ENCODE results near the gene EFCAB6. TPM values are rescaled to one million over a fixed set of nuclear protein-coding genes. Genes with fewer than 3 reads are reported as not detected.

Gene EFCAB6
- total and polyA plus RNA-seq, 10 of the 15 experiments (the other 5 are each of a cell fraction or from before 2014, with no cell fraction given), result 0.05 to 0.42 (median 0.19) TPM

DNA sequence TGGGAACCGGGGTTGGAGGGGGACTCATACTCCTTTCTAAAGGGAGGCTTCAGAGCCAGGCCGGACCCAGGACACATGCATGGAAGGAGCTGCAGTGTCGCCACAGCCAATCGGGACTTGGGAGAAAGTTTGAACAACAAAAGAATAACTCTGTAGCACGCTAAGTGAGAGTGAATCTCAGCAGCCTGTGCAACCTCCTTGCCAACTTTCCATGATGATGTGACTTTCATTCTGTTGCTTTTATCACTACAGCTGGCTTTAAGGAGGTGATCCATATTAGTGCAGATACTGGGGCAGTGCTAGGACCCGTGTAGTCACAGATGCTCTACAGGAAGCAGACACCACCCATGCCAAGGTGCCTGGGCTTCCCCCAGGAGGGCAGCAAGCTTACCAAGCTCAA is 243.0 kb downstream of the EFCAB6 start:
- RAD21 ChIA-PET (ENCODE audit: unreplicated experiment), result no interaction called here
- Histone ChIP-seq H3K36me3 (ENCODE audit: control insufficient read depth in 2 of 2, insufficient read depth in 2 of 2, low read length in 1 of 2) (no peaks in the 10 kb centered on the region), H2AFZ (ENCODE audit: control insufficient read depth, low read depth, low read length) (no peak overlapping the region), H3K9ac (ENCODE audit: control insufficient read depth, insufficient read depth, low read length) (no peak overlapping the region), H3K4me2 (ENCODE audit: control insufficient read depth, insufficient read depth) (no peak overlapping the region), H3K79me2 (ENCODE audit: control insufficient read depth, insufficient read depth, low read length) (no peaks in the 10 kb centered on the region), H3K27ac (ENCODE audit: control insufficient read depth, insufficient read depth) (no peak overlapping the region), H4K20me1 (ENCODE audit: control insufficient read depth, insufficient read depth) (no peaks in the 10 kb centered on the region), H3K4me3 (no peak overlapping the region), H3K9me3 (replicated peaks; ENCODE audit: control insufficient read depth, insufficient read depth, low read length) (no peaks in the 10 kb centered on the region), H3K4me1 (ENCODE audit: control insufficient read depth, insufficient read depth, low read length) (no peaks in the 10 kb centered on the region), H3K27me3 (replicated peaks in 1 of 2; ENCODE audit: control insufficient read depth in 2 of 2, insufficient read depth in 2 of 2, low read length in 1 of 2) (peaks cover 2 to 5% of the 10 kb centered on the region in 2 experiments; a peak in 2 of 4 replicates)
- WGBS (ENCODE audit: insufficient coverage, insufficient replicate concordance, low lambda C conversion rate, missing lambda C conversion rate), result 45% methylated on average over 6 of the region's 6 CpGs
- BruUV-seq (replicated peaks), result no TSS peak
- SMC1A ChIA-PET (ENCODE audit: uncharacterized antibody, unreplicated experiment), result no interaction called here
- intact Hi-C loops (cut with micrococcal nuclease; ENCODE audit: unreplicated experiment) (no loop called here), in situ Hi-C loops (cut with MboI) (no loop called here)
- DNase-seq (ENCODE audit: low read depth, low spot score) (no peak), ATAC-seq (no peak), FAIRE-seq (no peak)
- POLR2A ChIA-PET, result no interaction called here
- CTCF ChIA-PET, result no interaction called here
- TF ChIP-seq MEF2B (IDR thresholded peaks at IDR 0.05; ENCODE audit: partially characterized antibody, poor library complexity, severe bottlenecking) (no peak), CHD2 (IDR thresholded peaks at IDR 0.05; ENCODE audit: borderline replicate concordance, low read depth, low read length) (no peak), FOS (IDR thresholded peaks at IDR 0.05; ENCODE audit: borderline replicate concordance, extremely low read depth, insufficient read length) (no peak), CEBPB (IDR thresholded peaks at IDR 0.05; ENCODE audit: borderline replicate concordance in 1 of 2, low read depth in 2 of 2, low read length in 2 of 2) (no peak), RCOR1 (conservative IDR thresholded peaks at IDR 0.05; ENCODE audit: low read depth, low read length) (no peak), LARP7 (IDR thresholded peaks at IDR 0.05) (no peak), SUZ12 (IDR thresholded peaks at IDR 0.05; ENCODE audit: unreplicated experiment) (no peak)
- TF ChIP-seq, protein P1, sequence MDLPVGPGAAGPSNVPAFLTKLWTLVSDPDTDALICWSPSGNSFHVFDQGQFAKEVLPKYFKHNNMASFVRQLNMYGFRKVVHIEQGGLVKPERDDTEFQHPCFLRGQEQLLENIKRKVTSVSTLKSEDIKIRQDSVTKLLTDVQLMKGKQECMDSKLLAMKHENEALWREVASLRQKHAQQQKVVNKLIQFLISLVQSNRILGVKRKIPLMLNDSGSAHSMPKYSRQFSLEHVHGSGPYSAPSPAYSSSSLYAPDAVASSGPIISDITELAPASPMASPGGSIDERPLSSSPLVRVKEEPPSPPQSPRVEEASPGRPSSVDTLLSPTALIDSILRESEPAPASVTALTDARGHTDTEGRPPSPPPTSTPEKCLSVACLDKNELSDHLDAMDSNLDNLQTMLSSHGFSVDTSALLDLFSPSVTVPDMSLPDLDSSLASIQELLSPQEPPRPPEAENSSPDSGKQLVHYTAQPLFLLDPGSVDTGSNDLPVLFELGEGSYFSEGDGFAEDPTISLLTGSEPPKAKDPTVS (IDR thresholded peaks at IDR 0.05; ENCODE audit: low read depth, low read length), result no peak
- TF ChIP-seq, protein P2, sequence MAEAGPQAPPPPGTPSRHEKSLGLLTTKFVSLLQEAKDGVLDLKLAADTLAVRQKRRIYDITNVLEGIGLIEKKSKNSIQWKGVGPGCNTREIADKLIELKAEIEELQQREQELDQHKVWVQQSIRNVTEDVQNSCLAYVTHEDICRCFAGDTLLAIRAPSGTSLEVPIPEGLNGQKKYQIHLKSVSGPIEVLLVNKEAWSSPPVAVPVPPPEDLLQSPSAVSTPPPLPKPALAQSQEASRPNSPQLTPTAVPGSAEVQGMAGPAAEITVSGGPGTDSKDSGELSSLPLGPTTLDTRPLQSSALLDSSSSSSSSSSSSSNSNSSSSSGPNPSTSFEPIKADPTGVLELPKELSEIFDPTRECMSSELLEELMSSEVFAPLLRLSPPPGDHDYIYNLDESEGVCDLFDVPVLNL (IDR thresholded peaks at IDR 0.05; ENCODE audit: low read depth, low read length), result no peak

Data from GM12878 (cell line).